22Rv1 (cell line): ENCODE data around the gene ASZ1.
"Not testable (repeated sequence)": the region's sequence is repeated elsewhere in the genome, so short reads cannot be mapped to it uniquely, and the experiment has no call there.

Experiments
- H3K27ac ChIP-seq: fragments of 450-650 bp; 2 replicates; pipeline ENCODE4 v1.5.1; 2017
- CTCF ChIP-seq: fragments of 450-650 bp; IDR thresholded peaks from 2 replicates; pipeline ENCODE4 v1.5.1; 2017; ENCODE audit warnings: mild to moderate bottlenecking
- ZFX ChIP-seq: fragments of 450-650 bp; IDR thresholded peaks from 2 replicates; pipeline ENCODE4 v1.6.1; 2017; ENCODE audit warnings: antibody characterized with exemption, borderline replicate concordance

ASZ1 gene

DNA sequence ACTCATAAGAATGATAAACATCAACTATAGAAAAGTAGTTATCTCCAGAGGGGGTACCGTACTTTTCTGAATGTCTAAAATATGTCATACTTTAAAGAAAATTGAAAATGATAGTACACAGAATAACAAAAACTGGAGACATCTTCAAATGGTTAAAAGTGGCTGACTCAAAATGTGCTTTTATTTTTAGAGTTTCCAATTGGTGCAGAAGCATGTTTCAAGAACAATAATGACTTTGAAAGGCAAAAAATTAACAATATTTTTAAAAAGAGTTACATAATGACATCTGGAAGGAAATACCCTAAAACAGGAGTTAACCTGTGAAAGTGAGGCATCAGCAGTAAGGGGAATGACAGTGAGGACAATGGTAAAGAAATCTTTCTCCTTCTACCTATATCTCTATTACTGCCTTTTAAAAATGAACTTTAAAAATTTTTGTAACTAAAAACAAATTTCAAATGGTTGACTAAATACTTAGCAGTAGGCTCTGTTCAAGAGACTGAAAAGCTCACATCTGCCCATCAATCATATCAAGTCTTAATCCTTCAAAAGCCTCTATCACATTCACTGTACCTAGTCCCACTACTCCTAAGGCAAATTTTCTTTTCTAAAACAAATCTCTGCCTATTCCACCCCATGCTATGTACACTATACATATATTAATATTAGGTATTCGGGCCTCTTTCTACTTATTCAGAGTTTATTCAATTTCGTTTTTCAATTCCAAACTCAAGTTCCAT, 3.0 kb downstream of the ASZ1 start:
- no peak overlapping the region for H3K27ac ChIP-seq
- TF ChIP-seq ZFX (no peak), CTCF (no peak)

- H3K27ac ChIP-seq = not testable (repeated sequence)
Observed at GRCh38 chr7:117414591-117414990, 12.7 kb downstream of the ASZ1 start.

DNA sequence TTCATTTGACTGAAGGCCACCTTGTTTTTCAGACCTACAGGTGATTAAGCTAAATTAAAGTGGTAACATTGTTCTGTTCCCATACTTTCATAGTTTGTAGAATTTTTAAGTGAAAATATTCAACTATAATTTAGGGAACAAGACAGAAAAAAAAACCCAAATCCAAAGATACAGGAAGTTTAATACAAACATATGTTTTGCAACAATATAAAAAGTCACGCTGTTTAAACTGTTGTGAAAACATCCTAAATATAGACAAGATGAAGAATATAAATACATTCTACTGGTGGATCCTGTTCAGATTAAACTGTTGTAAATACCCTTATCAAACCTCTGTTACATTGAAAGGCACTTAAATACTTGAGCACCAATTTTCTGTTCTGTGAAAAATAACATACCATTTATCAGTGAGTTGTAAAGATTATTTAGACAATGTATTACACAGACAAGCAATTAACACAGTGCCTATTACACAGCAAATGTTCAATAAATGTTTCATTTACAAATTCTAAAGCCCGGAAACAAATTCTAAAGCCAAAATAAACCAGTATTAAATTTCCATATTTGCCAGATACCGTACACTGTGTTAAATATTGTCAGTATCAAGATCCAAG, 14.2 kb downstream of the ASZ1 start:
- TF ChIP-seq ZFX (no peak), CTCF (no peak)
- no peak overlapping the region for H3K27ac ChIP-seq

DNA sequence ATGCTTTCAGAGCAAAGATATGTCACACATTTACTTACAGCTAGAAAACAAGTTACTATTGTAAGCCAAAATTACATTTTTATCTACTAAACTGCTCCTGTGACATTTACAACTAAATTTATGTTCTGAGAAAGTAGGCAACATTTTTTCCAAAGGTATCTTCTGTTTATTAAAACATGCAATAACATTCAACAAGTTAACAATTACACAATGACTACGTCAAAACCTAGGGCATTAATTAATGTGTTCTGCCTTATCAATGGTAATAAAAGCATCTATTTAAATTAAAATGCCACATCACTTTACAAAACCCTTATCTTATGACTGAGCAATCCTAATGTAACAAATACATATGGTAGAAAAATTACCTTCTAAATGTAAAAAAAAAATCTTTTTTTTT, 14.9 kb downstream of the ASZ1 start:
- no peak overlapping the region for H3K27ac ChIP-seq
- TF ChIP-seq ZFX (no peak), CTCF (no peak)

- TF ChIP-seq ZFX (no peak), CTCF (no peak)
- H3K27ac ChIP-seq = no peak overlapping the region
Observed at GRCh38 chr7:117411539-117411938, 15.8 kb downstream of the ASZ1 start.

- no peak for TF ChIP-seq ZFX
- no peak for TF ChIP-seq CTCF
- H3K27ac ChIP-seq = no peak overlapping the region
Observed at GRCh38 chr7:117408831-117409230, 18.5 kb downstream of the ASZ1 start.

DNA sequence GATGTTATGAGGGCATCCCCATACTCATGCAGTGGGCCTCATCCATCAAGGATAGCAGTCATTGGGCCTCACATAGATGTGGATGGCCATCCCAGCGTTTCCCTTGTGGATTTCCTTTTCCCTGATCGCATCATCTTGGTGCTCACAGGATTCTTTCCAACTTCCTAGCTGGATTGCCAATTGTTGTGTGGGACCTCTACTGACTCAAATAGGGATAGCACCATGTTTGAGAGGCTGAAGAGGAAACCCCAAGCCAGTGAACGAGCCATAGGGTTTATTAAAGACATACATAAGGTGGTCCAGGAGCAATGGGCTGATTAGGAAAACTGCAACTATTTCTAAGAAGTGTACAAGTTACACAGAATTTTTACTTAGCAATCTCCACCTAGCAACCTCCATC, 21.8 kb downstream of the ASZ1 start:
- TF ChIP-seq ZFX (no peak), CTCF (0 out of 2 replicates have a peak, but pooled peaks have one; percentile 10)
- no peak overlapping the region for H3K27ac ChIP-seq

GRCh38 chr7:117403737-117404136, 23.6 kb downstream of the ASZ1 start:
- no peak for TF ChIP-seq ZFX
- TF ChIP-seq CTCF = no peak
- no peak overlapping the region for H3K27ac ChIP-seq
